GM23338 (cell line): ENCODE results near the gene GRAMD1A. TPM values are rescaled to one million over a fixed set of nuclear protein-coding genes. Genes with fewer than 3 reads are reported as not detected.

Experiments
- ATAC-seq: fragments of 200-7000 bp; cut with Tn5 transposase; 3 replicates; pipeline ENCODE4 v1.9.1; 2020
- DNase-seq: peaks from one replicate; pipeline ENCODE4 v3.0.0-alpha.2; 2015; ENCODE audit warnings: low spot score
- H2AFZ ChIP-seq: fragments of 200-600 bp; sonication (generic); 2 replicates; pipeline ENCODE4 v1.8.0; 2016; ENCODE audit warnings: antibody characterized with exemption, mild to moderate bottlenecking, moderate library complexity
- H3F3A ChIP-seq: fragments of 200-600 bp; sonication (generic); replicated peaks from 2 replicates; pipeline ENCODE4 v1.8.0; 2017; ENCODE audit warnings: antibody characterized with exemption, mixed run types, low read depth
- H3K27ac ChIP-seq: fragments of 200-600 bp; sonication (generic); 2 replicates; pipeline ENCODE4 v1.6.1; 2016; ENCODE audit warnings: low read depth
- H3K27me3 ChIP-seq: fragments of 200-600 bp; sonication (generic); 2 replicates; pipeline ENCODE4 v1.8.0; 2016; ENCODE audit warnings: mild to moderate bottlenecking, mixed run types, moderate library complexity; ENCODE audit not compliant: insufficient read depth
- H3K36me3 ChIP-seq: fragments of 200-600 bp; sonication (generic); 2 replicates; pipeline ENCODE4 v1.8.0; 2016; ENCODE audit warnings: mild to moderate bottlenecking; ENCODE audit not compliant: insufficient read depth
- H3K4me1 ChIP-seq: fragments of 200-600 bp; sonication (generic); 2 replicates; pipeline ENCODE4 v1.8.0; 2016; ENCODE audit warnings: mild to moderate bottlenecking, moderate library complexity; ENCODE audit not compliant: insufficient read depth
- H3K4me2 ChIP-seq: fragments of 200-600 bp; sonication (generic); 2 replicates; pipeline ENCODE4 v1.7.1; 2017; ENCODE audit warnings: mixed run types
- H3K4me3 ChIP-seq: fragments of 200-600 bp; sonication (generic); 2 replicates; pipeline ENCODE4 v1.6.1; 2016; ENCODE audit warnings: mixed run types
- H3K79me2 ChIP-seq: fragments of 200-600 bp; sonication (generic); replicated peaks from 2 replicates; pipeline ENCODE4 v1.8.0; 2017; ENCODE audit warnings: mild to moderate bottlenecking; ENCODE audit not compliant: insufficient read depth
- H3K9me2 ChIP-seq: fragments of 200-600 bp; sonication (generic); 2 replicates; pipeline ENCODE4 v1.8.0; 2017; ENCODE audit not compliant: insufficient read depth
- H4K20me1 ChIP-seq: fragments of 200-600 bp; sonication (generic); replicated peaks from 2 replicates; pipeline ENCODE4 v1.8.0; 2017; ENCODE audit warnings: mild to moderate bottlenecking; ENCODE audit not compliant: insufficient read depth
- H3K27ac Mint-ChIP-seq: 2 replicates; pipeline ENCODE4 v1.8.0; 2020; ENCODE audit warnings: inconsistent platforms, mild to moderate bottlenecking, moderate library complexity, mixed read lengths
- H3K27me3 Mint-ChIP-seq: 3 replicates; pipeline ENCODE4 v1.8.0; 2022; ENCODE audit warnings: low read depth, mild to moderate bottlenecking, moderate library complexity, mixed read lengths, inconsistent platforms; ENCODE audit not compliant: insufficient read depth, poor library complexity
- H3K36me3 Mint-ChIP-seq: 3 replicates; pipeline ENCODE4 v1.8.0; 2021; ENCODE audit warnings: low read depth, mild to moderate bottlenecking, inconsistent platforms, moderate library complexity, mixed read lengths
- H3K4me1 Mint-ChIP-seq: 3 replicates; pipeline ENCODE4 v1.8.0; 2020; ENCODE audit warnings: mild to moderate bottlenecking, inconsistent platforms, mixed read lengths
- H3K4me3 Mint-ChIP-seq: 3 replicates; pipeline ENCODE4 v1.8.0; 2021; ENCODE audit warnings: moderate library complexity, mild to moderate bottlenecking, inconsistent platforms, mixed read lengths
- H3K9me3 Mint-ChIP-seq: 3 replicates; pipeline ENCODE4 v1.8.0; 2020; ENCODE audit warnings: moderate library complexity, mild to moderate bottlenecking, inconsistent platforms, mixed read lengths
- CREB1 ChIP-seq: fragments of 250-450 bp; sonication (Bioruptor Pico); IDR thresholded peaks from 2 replicates; pipeline ENCODE4 v1.5.0; 2020; ENCODE audit warnings: low read depth, mild to moderate bottlenecking, moderate library complexity
- EZH2 ChIP-seq: fragments of 200-600 bp; sonication (generic); IDR thresholded peaks from one replicate; pipeline ENCODE4 v1.8.0; 2017; ENCODE audit warnings: antibody characterized with exemption, mild to moderate bottlenecking, low read depth; ENCODE audit not compliant: unreplicated experiment
- EZH2phosphoT487 ChIP-seq: fragments of 200-600 bp; sonication (generic); IDR thresholded peaks from one replicate; pipeline ENCODE4 v1.8.1; 2018; ENCODE audit warnings: antibody characterized with exemption; ENCODE audit not compliant: unreplicated experiment
- JUNB ChIP-seq: IDR thresholded peaks from one replicate; pipeline ENCODE4 v1.6.1; 2016; ENCODE audit warnings: antibody characterized with exemption; ENCODE audit not compliant: unreplicated experiment
- NANOG ChIP-seq: IDR thresholded peaks from 2 replicates; pipeline ENCODE4 v1.6.1; 2016; ENCODE audit warnings: antibody characterized with exemption, borderline replicate concordance
- POLR2AphosphoS5 ChIP-seq: IDR thresholded peaks from 2 replicates; pipeline ENCODE4 v1.6.1; 2016; ENCODE audit warnings: antibody characterized with exemption, low read depth
- STAT1 ChIP-seq: IDR thresholded peaks from one replicate; pipeline ENCODE4 v1.6.1; 2016; ENCODE audit warnings: antibody characterized with exemption; ENCODE audit not compliant: unreplicated experiment
- ZNF114 ChIP-seq: fragments of 250-450 bp; sonication (Bioruptor Pico); IDR thresholded peaks from 2 replicates; pipeline ENCODE4 v1.5.0; 2020; ENCODE audit warnings: mild to moderate bottlenecking, moderate library complexity
- ZNF331 ChIP-seq: fragments of 250-450 bp; sonication (Bioruptor Pico); IDR thresholded peaks from 2 replicates; pipeline ENCODE4 v1.5.0; 2020; ENCODE audit warnings: low read depth, mild to moderate bottlenecking, moderate library complexity
- polyA plus RNA-seq: library from polyadenylated mRNA; unstranded; fragments of >200 nt; fragmentation: Nextera tagmentation; extraction: Ambion mirVana; gene quantifications from 2 replicates; pipeline ENCODE4 v1.2.1, GENCODE V29; 2016
- total RNA-seq: library from RNA; depleted of rRNA; stranded (reverse); fragments of >200 nt; shearing (Covaris generic); gene quantifications from 2 replicates; pipeline ENCODE4 v1.2.3, GENCODE V29; 2014
- TF ChIP-seq, protein P1 (sequence below): IDR thresholded peaks from 2 replicates; pipeline ENCODE4 v1.6.1; 2016; ENCODE audit warnings: antibody characterized with exemption
- TF ChIP-seq, protein P2 (sequence below): IDR thresholded peaks from one replicate; pipeline ENCODE4 v1.6.1; 2018; ENCODE audit warnings: antibody characterized with exemption; ENCODE audit not compliant: unreplicated experiment

GRAMD1A gene
- total and polyA plus RNA-seq, 2 experiments from 2014 or later, result 122 to 174 TPM

DNA sequence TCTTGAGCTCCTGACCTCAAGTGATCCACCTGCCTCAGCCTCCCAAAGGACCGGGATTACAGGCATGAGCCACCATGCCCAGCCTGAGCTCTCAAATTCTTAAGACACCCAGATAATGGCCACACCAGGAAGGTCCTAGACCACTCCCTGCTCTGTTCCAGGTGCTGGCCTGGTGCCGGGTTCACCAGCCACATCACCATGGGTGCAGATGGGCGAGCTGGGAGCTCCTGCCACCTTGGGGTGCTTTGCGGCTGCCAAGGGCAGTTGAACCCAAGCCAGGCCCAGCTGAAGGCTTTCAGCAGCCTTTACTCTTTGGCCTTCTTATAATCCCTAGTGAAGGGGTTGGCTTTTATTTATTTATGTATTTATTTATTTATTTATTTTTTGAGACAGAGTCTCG is 46.3 kb downstream of the GRAMD1A start (continued):
- TF ChIP-seq POLR2AphosphoS5 (no peak), ZNF114 (CRISPR knock-in tag) (no peak), CREB1 (CRISPR knock-in tag) (no peak), NANOG (no peak), JUNB (no peak), EZH2phosphoT487 (no peak), STAT1 (no peak), ZNF331 (CRISPR knock-in tag) (no peak), EZH2 (no peak)
- TF ChIP-seq, protein P1, sequence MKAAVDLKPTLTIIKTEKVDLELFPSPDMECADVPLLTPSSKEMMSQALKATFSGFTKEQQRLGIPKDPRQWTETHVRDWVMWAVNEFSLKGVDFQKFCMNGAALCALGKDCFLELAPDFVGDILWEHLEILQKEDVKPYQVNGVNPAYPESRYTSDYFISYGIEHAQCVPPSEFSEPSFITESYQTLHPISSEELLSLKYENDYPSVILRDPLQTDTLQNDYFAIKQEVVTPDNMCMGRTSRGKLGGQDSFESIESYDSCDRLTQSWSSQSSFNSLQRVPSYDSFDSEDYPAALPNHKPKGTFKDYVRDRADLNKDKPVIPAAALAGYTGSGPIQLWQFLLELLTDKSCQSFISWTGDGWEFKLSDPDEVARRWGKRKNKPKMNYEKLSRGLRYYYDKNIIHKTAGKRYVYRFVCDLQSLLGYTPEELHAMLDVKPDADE, result no peak
- TF ChIP-seq, protein P2, sequence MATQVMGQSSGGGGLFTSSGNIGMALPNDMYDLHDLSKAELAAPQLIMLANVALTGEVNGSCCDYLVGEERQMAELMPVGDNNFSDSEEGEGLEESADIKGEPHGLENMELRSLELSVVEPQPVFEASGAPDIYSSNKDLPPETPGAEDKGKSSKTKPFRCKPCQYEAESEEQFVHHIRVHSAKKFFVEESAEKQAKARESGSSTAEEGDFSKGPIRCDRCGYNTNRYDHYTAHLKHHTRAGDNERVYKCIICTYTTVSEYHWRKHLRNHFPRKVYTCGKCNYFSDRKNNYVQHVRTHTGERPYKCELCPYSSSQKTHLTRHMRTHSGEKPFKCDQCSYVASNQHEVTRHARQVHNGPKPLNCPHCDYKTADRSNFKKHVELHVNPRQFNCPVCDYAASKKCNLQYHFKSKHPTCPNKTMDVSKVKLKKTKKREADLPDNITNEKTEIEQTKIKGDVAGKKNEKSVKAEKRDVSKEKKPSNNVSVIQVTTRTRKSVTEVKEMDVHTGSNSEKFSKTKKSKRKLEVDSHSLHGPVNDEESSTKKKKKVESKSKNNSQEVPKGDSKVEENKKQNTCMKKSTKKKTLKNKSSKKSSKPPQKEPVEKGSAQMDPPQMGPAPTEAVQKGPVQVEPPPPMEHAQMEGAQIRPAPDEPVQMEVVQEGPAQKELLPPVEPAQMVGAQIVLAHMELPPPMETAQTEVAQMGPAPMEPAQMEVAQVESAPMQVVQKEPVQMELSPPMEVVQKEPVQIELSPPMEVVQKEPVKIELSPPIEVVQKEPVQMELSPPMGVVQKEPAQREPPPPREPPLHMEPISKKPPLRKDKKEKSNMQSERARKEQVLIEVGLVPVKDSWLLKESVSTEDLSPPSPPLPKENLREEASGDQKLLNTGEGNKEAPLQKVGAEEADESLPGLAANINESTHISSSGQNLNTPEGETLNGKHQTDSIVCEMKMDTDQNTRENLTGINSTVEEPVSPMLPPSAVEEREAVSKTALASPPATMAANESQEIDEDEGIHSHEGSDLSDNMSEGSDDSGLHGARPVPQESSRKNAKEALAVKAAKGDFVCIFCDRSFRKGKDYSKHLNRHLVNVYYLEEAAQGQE, result no peak

DNA sequence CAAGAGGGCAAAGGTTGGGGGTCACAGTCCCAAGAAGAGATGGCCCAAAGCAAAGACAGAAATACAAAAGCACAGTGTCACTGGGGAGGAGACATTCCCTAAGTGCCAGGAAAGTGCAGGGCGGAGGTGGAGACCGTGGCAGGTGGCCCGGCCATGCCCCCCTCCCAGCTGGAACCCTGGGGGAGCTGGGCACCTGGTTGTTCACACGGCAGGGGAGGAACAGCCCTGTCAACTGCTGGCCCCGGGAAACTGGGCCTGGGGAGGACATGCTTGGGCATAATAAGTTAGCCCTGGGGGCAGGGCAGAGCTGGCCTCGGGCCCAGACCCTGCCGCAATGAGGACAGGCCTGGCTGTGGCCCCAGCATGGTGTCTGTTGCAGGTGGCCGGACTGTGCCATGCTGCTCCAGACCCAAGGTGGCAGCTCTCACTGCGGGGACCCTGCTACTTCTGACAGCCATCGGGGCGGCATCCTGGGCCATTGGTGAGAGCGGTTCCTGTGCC is 48.8 kb downstream of the GRAMD1A start:
- Histone ChIP-seq H3K27me3 (no peaks in the 10 kb centered on the region), H4K20me1 (no peaks in the 10 kb centered on the region; the same call in 1 of the 2 replicates), H3K27ac (no peak overlapping the region), H3K9me2 (no peaks in the 10 kb centered on the region), H3F3A (0 out of 2 replicates have a peak, but pooled peaks cover 4% of the 10 kb centered on the region), H3K79me2 (peaks cover 7% of the 10 kb centered on the region; the same call in 1 of the 2 replicates), H2AFZ (no peak overlapping the region), H3K4me2 (no peak overlapping the region), H3K36me3 (no peaks in the 10 kb centered on the region), H3K4me3 (no peak overlapping the region), H3K4me1 (peaks cover 15% of the 10 kb centered on the region)
- Mint-ChIP-seq H3K27me3 (peaks cover 18% of the 10 kb centered on the region), H3K4me3 (no peak overlapping the region; the same call in 2 of the 3 replicates), H3K4me1 (peaks cover 23% of the 10 kb centered on the region), H3K36me3 (peaks cover 18% of the 10 kb centered on the region), H3K9me3 (peaks cover 3% of the 10 kb centered on the region; the same call in 1 of the 3 replicates), H3K27ac (peak overlapping the region; percentile 10; the same call in 1 of the 2 replicates)
- ATAC-seq (no peak), DNase-seq (no peak)
- TF ChIP-seq NANOG, result no peak
- TF ChIP-seq JUNB, result no peak
- no peak for TF ChIP-seq STAT1
